PC-3 (cell line): Measurements from ENCODE around the gene BUB1. TPM values are rescaled to one million over a fixed set of nuclear protein-coding genes. Genes with fewer than 3 reads are reported as not detected.
"Not testable (repeated sequence)": the region's sequence is repeated elsewhere in the genome, so short reads cannot be mapped to it uniquely, and the experiment has no call there.

Experiments used
- ATAC-seq: fragments of 200-7000 bp; cut with Tn5 transposase; 2 replicates; pipeline ENCODE4 v1.9.1; 2020; ENCODE audit warnings: mild to moderate bottlenecking, moderate library complexity
- BruUV-seq: library from RNA; stranded (reverse); fragments of 400-500 nt; replicated peaks from 2 replicates; lab custom pipeline; 2021; lab: Mats Ljungman, UMichigan
- CTCF ChIA-PET: fragments of 300-600 bp; sonication (Branson Sonifier 250); formaldehyde crosslinking; loops from one replicate; lab custom pipeline; 2022; ENCODE audit warnings: antibody characterized with exemption; lab: Charles Lee
- POLR2A ChIA-PET: fragments of 300-600 bp; sonication (Branson Sonifier 250); formaldehyde crosslinking; loops from one replicate; lab custom pipeline; 2022; ENCODE audit warnings: antibody characterized with exemption; ENCODE audit not compliant: unreplicated experiment; lab: Charles Lee
- DNase-seq: peaks from one replicate; pipeline ENCODE4 v3.0.0-alpha.2; 2015
- H2AFZ ChIP-seq: fragments of 300-600 bp; sonication (generic); 2 replicates; pipeline ENCODE4 v1.6.0; 2016; ENCODE audit warnings: antibody characterized with exemption, low read length
- H3F3A ChIP-seq: fragments of 300-600 bp; sonication (generic); one replicate; pipeline ENCODE4 v1.6.0; 2017; ENCODE audit warnings: antibody characterized with exemption, low read length, control low read depth, mild to moderate bottlenecking; ENCODE audit not compliant: unreplicated experiment
- H3K27ac ChIP-seq: fragments of 300-600 bp; sonication (generic); 2 replicates; pipeline ENCODE4 v1.5.1; 2016; ENCODE audit warnings: mild to moderate bottlenecking, low read length
- H3K27me3 ChIP-seq: fragments of 300-600 bp; sonication (generic); 2 replicates; pipeline ENCODE4 v1.6.1; 2016; ENCODE audit warnings: low read length, mixed read lengths
- H3K36me3 ChIP-seq: fragments of 300-600 bp; sonication (generic); 2 replicates; pipeline ENCODE4 v1.6.1; 2016; ENCODE audit warnings: low read depth, mixed run types, low read length, mixed read lengths
- H3K4me1 ChIP-seq: fragments of 300-600 bp; sonication (generic); 2 replicates; pipeline ENCODE4 v1.5.1; 2016; ENCODE audit warnings: low read length; ENCODE audit not compliant: insufficient read depth
- H3K4me2 ChIP-seq: fragments of 300-600 bp; sonication (generic); 2 replicates; pipeline ENCODE4 v1.6.0; 2016; ENCODE audit warnings: low read length
- H3K4me3 ChIP-seq: fragments of 300-600 bp; sonication (generic); 2 replicates; pipeline ENCODE4 v1.5.1; 2016; ENCODE audit warnings: mild to moderate bottlenecking, low read length, mixed read lengths
- H3K79me2 ChIP-seq: fragments of 300-600 bp; sonication (generic); 2 replicates; pipeline ENCODE4 v1.6.1; 2017; ENCODE audit warnings: low read length, mixed read lengths
- H3K9ac ChIP-seq: fragments of 300-600 bp; sonication (generic); 2 replicates; pipeline ENCODE4 v1.6.0; 2016; ENCODE audit warnings: mild to moderate bottlenecking, low read length
- H3K9me2 ChIP-seq: fragments of 300-600 bp; sonication (generic); replicated peaks from 2 replicates; pipeline ENCODE4 v1.6.1; 2016; ENCODE audit warnings: mixed run types, low read length, mixed read lengths
- H3K9me3 ChIP-seq: fragments of 300-600 bp; sonication (generic); 2 replicates; pipeline ENCODE4 v1.6.1; 2016; ENCODE audit warnings: low read length, mixed read lengths
- H4K20me1 ChIP-seq: fragments of 300-600 bp; sonication (generic); 2 replicates; pipeline ENCODE4 v1.6.1; 2016; ENCODE audit warnings: low read length, mixed read lengths
- intact Hi-C: fragments of 100-400 bp; cut with micrococcal nuclease; formaldehyde crosslinking; loops from 2 replicates; pipeline ENCODE4 v1.9.0; 2023
- total RNA-seq: library from RNA; depleted of rRNA; stranded (reverse); fragments of >200 nt; gene quantifications from 2 replicates; pipeline ENCODE4 v1.2.3, GENCODE V29; 2014

BUB1 gene
- total RNA-seq, 1 experiment from 2014 or later: 89.8 TPM

- H3F3A ChIP-seq, CTCF ChIA-PET, H3K4me1 ChIP-seq, H3K79me2 ChIP-seq, H3K4me3 ChIP-seq, H4K20me1 ChIP-seq, BruUV-seq, POLR2A ChIA-PET, intact Hi-C loops, H2AFZ ChIP-seq, ATAC-seq, H3K9me3 ChIP-seq, H3K27me3 ChIP-seq, H3K36me3 ChIP-seq, H3K9ac ChIP-seq, H3K27ac ChIP-seq, H3K9me2 ChIP-seq, H3K4me2 ChIP-seq, DNase-seq: not testable (repeated sequence)
Observed at GRCh38 chr2:110627348-110627747, 50.5 kb downstream of the BUB1 start.

GRCh38 chr2:110619326-110619939, 58.4 kb downstream of the BUB1 start:
- H3K9me2 ChIP-seq, H3K4me1 ChIP-seq, H3K4me3 ChIP-seq, H4K20me1 ChIP-seq, H3K9me3 ChIP-seq, H3K36me3 ChIP-seq, DNase-seq, POLR2A ChIA-PET, H3K9ac ChIP-seq, CTCF ChIA-PET, intact Hi-C loops, H3K4me2 ChIP-seq, H3K27me3 ChIP-seq, H3K79me2 ChIP-seq, H3F3A ChIP-seq, H2AFZ ChIP-seq, H3K27ac ChIP-seq, ATAC-seq, BruUV-seq: not testable (repeated sequence)

GRCh38 chr2:110613927-110614326, 63.9 kb downstream of the BUB1 start:
- H2AFZ ChIP-seq, H3K27me3 ChIP-seq, H3F3A ChIP-seq, H3K9me2 ChIP-seq, H3K27ac ChIP-seq, CTCF ChIA-PET, BruUV-seq, H3K79me2 ChIP-seq, ATAC-seq, intact Hi-C loops, H3K36me3 ChIP-seq, DNase-seq, H3K4me2 ChIP-seq, H3K9me3 ChIP-seq, H4K20me1 ChIP-seq, H3K9ac ChIP-seq, POLR2A ChIA-PET, H3K4me3 ChIP-seq, H3K4me1 ChIP-seq: not testable (repeated sequence)

DNA sequence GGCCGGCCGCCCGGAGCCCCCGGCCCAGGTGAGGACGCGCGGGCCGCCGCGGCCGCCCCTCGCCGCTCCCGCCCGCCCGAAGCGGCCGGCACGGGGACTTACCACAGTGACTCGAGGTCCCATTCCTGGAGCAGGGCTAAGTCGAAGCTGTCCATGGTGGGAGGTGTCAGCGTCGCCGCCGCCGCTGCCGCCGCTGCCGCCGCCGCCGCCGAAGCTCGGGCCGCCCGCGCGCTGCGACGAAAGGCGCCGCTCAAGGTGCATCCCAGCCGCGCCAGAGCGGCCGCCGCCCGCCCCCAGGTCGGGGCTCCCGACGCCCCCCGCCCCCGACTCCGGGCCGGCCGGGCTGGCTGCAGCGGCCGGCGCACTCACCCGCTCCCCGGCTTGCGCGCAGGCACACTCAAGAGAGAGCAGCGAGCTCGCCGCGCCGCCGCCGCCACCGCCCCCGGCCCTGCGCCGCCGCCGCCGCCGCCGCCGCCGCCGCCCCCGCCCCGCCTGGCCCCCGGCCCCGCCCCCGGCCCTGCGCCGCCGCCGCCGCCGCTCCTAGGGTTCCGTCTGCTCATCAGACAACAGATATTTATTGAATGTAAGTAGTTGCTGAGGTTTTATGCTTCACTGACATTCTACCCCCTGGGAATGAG, 67.1 kb downstream of the BUB1 start:
- peak; percentile 72 for ATAC-seq
- POLR2A ChIA-PET, CTCF ChIA-PET, BruUV-seq, H4K20me1 ChIP-seq, DNase-seq, H3K4me1 ChIP-seq, H3K4me2 ChIP-seq, H3K27ac ChIP-seq, intact Hi-C loops, H3K9me2 ChIP-seq, H2AFZ ChIP-seq, H3K9ac ChIP-seq, H3K79me2 ChIP-seq, H3F3A ChIP-seq, H3K4me3 ChIP-seq, H3K36me3 ChIP-seq, H3K27me3 ChIP-seq, H3K9me3 ChIP-seq: not testable (repeated sequence)

DNA sequence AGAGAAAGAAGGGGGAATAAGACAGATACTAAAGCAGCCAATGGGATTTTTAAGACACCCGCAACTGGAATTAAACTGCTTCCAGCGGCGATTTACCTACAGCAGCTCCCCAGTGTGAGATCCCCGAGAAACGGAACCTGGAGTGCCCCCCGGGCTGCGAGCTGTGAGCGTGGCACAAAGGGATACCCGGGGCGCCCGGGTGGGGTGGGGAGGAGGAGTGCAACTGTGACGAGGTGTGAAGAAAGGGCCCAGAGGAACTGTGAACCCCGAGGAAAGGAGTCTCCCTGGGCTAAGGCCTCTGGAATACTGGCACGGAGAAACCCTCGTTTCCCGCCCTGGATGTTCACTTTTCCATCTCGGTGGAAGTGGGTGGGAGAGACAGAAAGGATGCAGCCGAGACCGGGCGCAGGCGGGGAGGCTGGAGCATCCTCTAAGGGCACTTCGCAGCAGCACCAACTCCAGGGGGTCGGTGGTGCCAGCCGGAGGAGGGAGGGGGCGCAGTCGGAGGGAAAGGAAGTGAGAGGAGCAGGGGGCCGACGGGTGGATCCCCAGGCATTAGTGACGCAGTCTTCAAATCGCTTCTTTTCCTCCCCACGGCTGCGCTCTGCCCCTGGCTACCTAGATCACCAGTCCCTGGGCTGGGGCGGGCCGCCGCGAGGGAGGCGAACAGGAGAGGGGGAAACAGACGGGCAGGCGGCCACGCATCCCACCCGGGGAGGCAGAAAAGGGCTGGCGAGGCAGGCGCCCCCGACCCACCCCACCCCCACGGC, 67.8 kb downstream of the BUB1 start:
- intact Hi-C loops, H3K27me3 ChIP-seq, H3K9me2 ChIP-seq, H3F3A ChIP-seq, BruUV-seq, H4K20me1 ChIP-seq, DNase-seq, H2AFZ ChIP-seq, H3K36me3 ChIP-seq, H3K9me3 ChIP-seq, POLR2A ChIA-PET, H3K4me1 ChIP-seq, H3K27ac ChIP-seq, CTCF ChIA-PET, H3K9ac ChIP-seq, H3K4me3 ChIP-seq, H3K79me2 ChIP-seq, H3K4me2 ChIP-seq: not testable (repeated sequence)
- ATAC-seq: peak; percentile 74

DNA sequence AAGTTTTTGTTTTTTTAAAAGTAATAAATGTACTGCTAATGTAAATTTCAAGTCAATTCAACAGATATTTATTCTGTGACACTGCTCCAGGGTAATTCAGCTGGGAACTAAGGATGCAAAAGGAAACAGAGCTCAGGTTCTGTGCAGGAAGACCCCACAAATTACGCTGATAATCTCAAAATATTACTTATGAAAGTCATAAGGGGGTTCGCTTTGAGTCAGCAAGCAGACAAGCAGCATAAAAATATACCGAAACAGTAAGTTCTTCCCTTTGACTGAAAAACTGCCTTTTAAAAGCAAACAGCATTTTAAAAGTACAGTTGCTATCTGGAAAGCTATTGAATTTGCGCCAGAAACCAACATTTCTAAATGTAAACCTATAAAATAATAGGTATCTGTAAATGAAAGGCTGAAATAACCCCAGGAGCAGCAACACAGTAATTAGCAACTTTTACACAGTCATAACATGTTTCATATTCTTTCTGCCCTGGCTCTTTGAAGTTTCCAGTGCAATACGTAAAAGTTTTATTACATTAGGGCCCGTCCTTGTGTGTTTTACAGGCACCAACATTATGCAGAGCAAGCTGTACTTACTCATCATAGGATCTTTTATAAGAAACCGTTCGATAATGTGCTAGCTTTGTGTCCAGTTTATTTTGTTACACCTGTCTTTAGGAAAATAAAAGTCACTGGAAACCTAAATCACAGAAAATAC, 68.9 kb downstream of the BUB1 start:
- BruUV-seq, ATAC-seq: not testable (repeated sequence)

More for the DNA sequence above, 68.9 kb downstream of the BUB1 start:
- POLR2A ChIA-PET, H2AFZ ChIP-seq, H3F3A ChIP-seq, H3K9ac ChIP-seq, H3K27ac ChIP-seq, H3K27me3 ChIP-seq, H3K9me3 ChIP-seq, H4K20me1 ChIP-seq, H3K36me3 ChIP-seq, intact Hi-C loops, H3K4me2 ChIP-seq, CTCF ChIA-PET, H3K4me3 ChIP-seq, H3K9me2 ChIP-seq, H3K79me2 ChIP-seq, H3K4me1 ChIP-seq, DNase-seq: not testable (repeated sequence)
